Kidney (tissue), 14 donors: ENCODE results near the gene AGBL5. TPM values are rescaled to one million over a fixed set of nuclear protein-coding genes. Genes with fewer than 3 reads are reported as not detected.

Experiments
- DNase-seq, 5 donors: peaks; one replicate each; pipeline ENCODE4 v3.0.0-alpha.2; 2013 to 2020
- FAIRE-seq: peaks from 2 replicates; lab custom pipeline; 2012; peaks lifted over from hg19 to GRCh38; lab: Jason Lieb, UNC
- H3K27ac ChIP-seq, 2 donors: one replicate each; pipeline ENCODE4 v1.7.0; 2013; ENCODE audit warnings: low read depth in 2 of 2, low read length in 2 of 2, inconsistent platforms in 1 of 2
- H3K27me3 ChIP-seq: one replicate; pipeline ENCODE4 v1.7.1; 2013; ENCODE audit warnings: low read length, inconsistent platforms; ENCODE audit not compliant: control insufficient read depth, insufficient read depth
- H3K36me3 ChIP-seq, 3 donors: one replicate each; pipeline versions ENCODE4 v1.7.0 to v1.7.1; 2013; ENCODE audit warnings: low read length in 3 of 3, control low read depth in 1 of 3, inconsistent platforms in 1 of 3; ENCODE audit not compliant: insufficient read depth in 3 of 3, control insufficient read depth in 2 of 3
- H3K4me1 ChIP-seq, 3 donors: one replicate each; pipeline versions ENCODE4 v1.7.0 to v1.7.1; 2013; ENCODE audit warnings: low read length in 3 of 3, inconsistent platforms in 1 of 3, low read depth in 1 of 3; ENCODE audit not compliant: control insufficient read depth in 2 of 3, insufficient read depth in 2 of 3
- H3K4me3 ChIP-seq, 3 donors: one replicate each; pipeline versions ENCODE4 v1.7.0 to v1.8.1; 2013; ENCODE audit warnings: low read length in 3 of 3, control low read depth in 1 of 3, inconsistent platforms in 1 of 3
- H3K9ac ChIP-seq, 3 donors: one replicate each; pipeline versions ENCODE4 v1.7.0 to v1.7.1; 2013; ENCODE audit warnings: low read length in 3 of 3, control low read depth in 1 of 3, inconsistent platforms in 1 of 3
- H3K9me3 ChIP-seq, 3 donors: one replicate each; pipeline versions ENCODE4 v1.7.0 to v1.7.1; 2013; ENCODE audit warnings: low read length in 3 of 3, control low read depth in 1 of 3, inconsistent platforms in 1 of 3; ENCODE audit not compliant: control insufficient read depth in 2 of 3, insufficient read depth in 1 of 3
- intact Hi-C: fragments of 100-400 bp; cut with DNase I; formaldehyde crosslinking; loops from one replicate; pipeline ENCODE4 v1.11.1; 2022
- polyA plus RNA-seq: library from polyadenylated mRNA; stranded (reverse); fragments of 350-450 nt; fragmentation: Illumina TruSeq; extraction: RNeasy Lipid Tissue Mini Kit (QIAGEN cat#74804); gene quantifications from one replicate; pipeline ENCODE4 v1.2.3, GENCODE V29; 2014; ENCODE audit warnings: low read depth, low replicate concordance; ENCODE audit not compliant: insufficient read depth
- total RNA-seq: library from RNA; stranded (reverse); fragmentation: NEBNext Ultra II Directional; extraction: Animal tissue kit (Norgen Biotek cat#: 25700); gene quantifications from one replicate; pipeline ENCODE4 v1.2.1, GENCODE V29; 2021
- TF ChIP-seq, protein P1 (sequence below): IDR thresholded peaks from 3 replicates; pipeline ENCODE4 v1.5.1; 2012; ENCODE audit warnings: mild to moderate bottlenecking, moderate library complexity, borderline replicate concordance; ENCODE audit not compliant: insufficient read depth; ENCODE audit errors: extremely low read depth
- donor health status: control.
- donor health status: control.
- donor health status: control.
- donor health status: control.
- donor health status: control.
- donor health status: DM: yes; HTN: yes; CAD: no.
- donor health status: Normal renal cell carcinoma (clear cell type).

AGBL5 gene
- total and polyA plus RNA-seq, 2 donors from 2014 or later = 33.4 to 36.5 TPM

DNA sequence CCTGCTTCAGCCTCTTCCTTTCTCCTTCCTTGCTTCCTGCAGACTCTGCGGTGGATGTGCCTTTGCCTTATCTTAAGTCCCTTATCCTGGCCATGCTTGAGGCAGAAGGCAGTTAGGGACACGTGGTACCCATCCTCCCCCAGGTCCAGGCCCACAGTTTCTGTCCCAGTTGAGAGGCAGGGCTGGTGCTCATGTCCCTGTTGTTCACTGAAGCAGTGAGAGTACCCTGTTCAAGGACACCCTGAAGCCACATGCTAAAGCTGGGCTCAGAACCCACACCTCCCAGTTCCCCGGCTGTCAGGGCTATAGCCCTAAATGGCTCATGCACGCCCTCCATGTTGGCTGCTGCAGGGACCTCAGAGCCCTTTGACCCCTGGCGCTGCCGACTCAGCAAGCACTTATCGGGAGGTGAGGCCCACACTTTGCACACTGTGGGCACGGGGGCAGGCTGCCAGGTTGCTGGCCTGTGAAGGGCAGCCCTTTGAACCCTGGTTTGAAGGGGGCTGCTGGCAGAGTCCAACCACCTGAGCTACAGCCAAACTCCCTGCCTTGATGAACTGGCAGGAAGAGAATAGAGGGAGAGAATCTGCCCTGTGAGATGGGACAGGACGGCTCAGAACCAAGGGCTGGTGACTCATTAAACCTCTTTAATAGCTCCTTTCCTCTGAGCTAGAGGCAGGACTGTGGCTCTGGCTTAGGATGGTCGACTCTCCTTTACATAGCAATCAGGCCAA lies 41.4 kb downstream of the AGBL5 start:
- TF ChIP-seq, protein P1, sequence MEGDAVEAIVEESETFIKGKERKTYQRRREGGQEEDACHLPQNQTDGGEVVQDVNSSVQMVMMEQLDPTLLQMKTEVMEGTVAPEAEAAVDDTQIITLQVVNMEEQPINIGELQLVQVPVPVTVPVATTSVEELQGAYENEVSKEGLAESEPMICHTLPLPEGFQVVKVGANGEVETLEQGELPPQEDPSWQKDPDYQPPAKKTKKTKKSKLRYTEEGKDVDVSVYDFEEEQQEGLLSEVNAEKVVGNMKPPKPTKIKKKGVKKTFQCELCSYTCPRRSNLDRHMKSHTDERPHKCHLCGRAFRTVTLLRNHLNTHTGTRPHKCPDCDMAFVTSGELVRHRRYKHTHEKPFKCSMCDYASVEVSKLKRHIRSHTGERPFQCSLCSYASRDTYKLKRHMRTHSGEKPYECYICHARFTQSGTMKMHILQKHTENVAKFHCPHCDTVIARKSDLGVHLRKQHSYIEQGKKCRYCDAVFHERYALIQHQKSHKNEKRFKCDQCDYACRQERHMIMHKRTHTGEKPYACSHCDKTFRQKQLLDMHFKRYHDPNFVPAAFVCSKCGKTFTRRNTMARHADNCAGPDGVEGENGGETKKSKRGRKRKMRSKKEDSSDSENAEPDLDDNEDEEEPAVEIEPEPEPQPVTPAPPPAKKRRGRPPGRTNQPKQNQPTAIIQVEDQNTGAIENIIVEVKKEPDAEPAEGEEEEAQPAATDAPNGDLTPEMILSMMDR = no peak
- intact Hi-C loops = loop anchor here (10.0 kb wide), 1 partner anchor 212 kb away; the partner anchor contains the start of gene UCN
- Histone ChIP-seq H3K9ac (no peak overlapping the region), H3K4me3 (peak overlapping the region in 1 of 3 donors; percentile 6), H3K36me3 (no peaks in the 10 kb centered on the region), H3K27me3 (no peaks in the 10 kb centered on the region), H3K9me3 (no peaks in the 10 kb centered on the region), H3K4me1 (peaks cover 0 to 28% (median 12%) of the 10 kb centered on the region in 3 donors), H3K27ac (peak overlapping the region; percentile 43 to 79)
- no peak for FAIRE-seq
- peak in 3 of 5 donors; percentile 34 to 56 (median 53) for DNase-seq

DNA sequence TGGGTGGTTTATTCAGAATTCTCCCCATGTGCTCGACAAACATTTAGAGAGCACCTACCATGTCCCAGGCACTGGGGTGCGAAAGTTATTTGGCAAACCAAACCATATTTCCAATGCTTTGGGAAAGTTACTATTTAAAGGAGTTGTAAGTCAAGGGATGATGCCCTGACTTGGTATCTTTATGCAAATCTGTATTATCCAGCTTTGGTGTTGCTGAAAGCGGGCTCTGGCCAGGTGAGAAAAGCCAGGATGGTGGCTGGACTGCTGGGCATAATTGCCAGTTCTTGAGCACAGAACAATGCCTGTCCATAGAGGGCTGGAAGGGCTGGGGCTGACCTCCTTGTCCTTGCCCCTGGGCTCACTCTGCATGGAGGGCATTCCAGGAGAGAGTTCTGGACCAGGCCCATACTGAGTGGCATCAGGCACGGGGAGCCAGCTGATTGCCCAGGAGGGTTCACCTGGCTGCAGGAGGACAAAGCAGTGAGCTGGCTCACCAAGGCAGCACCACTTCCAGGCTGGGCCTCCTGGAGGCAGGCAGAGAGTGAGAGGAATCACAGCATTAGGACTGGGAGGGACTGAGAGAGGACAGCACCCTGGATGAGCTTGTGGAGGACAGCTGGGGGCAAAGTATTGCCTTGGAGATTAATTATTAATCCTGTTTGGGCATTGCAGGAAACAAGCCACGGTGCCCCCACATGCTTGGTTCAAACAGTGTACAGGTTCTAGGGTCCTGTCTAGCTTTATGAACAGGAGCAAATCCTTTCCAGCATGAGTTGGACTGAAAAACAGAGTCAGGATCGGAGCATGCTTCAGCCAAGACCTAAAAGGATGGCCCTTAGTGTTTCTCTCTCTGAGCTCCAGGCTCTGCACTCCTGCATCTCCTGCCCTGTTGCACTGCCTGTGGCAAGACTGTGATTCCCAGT lies 42.2 kb downstream of the AGBL5 start:
- FAIRE-seq (no peak), DNase-seq (peak in 1 of 5 donors; percentile 35)
- Histone ChIP-seq H3K36me3 (peaks cover 0 to 2% (median 0%) of the 10 kb centered on the region in 3 donors), H3K9me3 (no peaks in the 10 kb centered on the region), H3K9ac (no peak overlapping the region), H3K4me1 (peaks cover 0 to 28% (median 12%) of the 10 kb centered on the region in 3 donors), H3K27ac (peak overlapping the region; percentile 53 to 79), H3K27me3 (no peaks in the 10 kb centered on the region), H3K4me3 (peak overlapping the region in 1 of 3 donors; percentile 44)
- intact Hi-C loops = loop anchor here (10.0 kb wide), 1 partner anchor 211 kb away; the partner anchor contains the start of gene UCN
- TF ChIP-seq, protein P1 = no peak

GRCh38 chr2:27094353-27094984 lies 43.0 kb downstream of the AGBL5 start:
- DNase-seq = peak in 1 of 5 donors; percentile 55
- Histone ChIP-seq H3K4me3 (peak overlapping the region in 1 of 3 donors; percentile 44), H3K9me3 (no peaks in the 10 kb centered on the region), H3K27me3 (no peaks in the 10 kb centered on the region), H3K27ac (peak overlapping the region; percentile 16 to 53), H3K36me3 (peaks cover 0 to 8% (median 2%) of the 10 kb centered on the region in 3 donors), H3K4me1 (peaks cover 0 to 28% (median 12%) of the 10 kb centered on the region in 3 donors), H3K9ac (no peak overlapping the region)
- intact Hi-C loops = loop anchor here (10.0 kb wide), 1 partner anchor 210 kb away; the partner anchor contains the start of gene UCN
- TF ChIP-seq, protein P1 = no peak
- FAIRE-seq = no peak
